ENCODE measurements around the gene PRICKLE4.

PRICKLE4 gene

DNA sequence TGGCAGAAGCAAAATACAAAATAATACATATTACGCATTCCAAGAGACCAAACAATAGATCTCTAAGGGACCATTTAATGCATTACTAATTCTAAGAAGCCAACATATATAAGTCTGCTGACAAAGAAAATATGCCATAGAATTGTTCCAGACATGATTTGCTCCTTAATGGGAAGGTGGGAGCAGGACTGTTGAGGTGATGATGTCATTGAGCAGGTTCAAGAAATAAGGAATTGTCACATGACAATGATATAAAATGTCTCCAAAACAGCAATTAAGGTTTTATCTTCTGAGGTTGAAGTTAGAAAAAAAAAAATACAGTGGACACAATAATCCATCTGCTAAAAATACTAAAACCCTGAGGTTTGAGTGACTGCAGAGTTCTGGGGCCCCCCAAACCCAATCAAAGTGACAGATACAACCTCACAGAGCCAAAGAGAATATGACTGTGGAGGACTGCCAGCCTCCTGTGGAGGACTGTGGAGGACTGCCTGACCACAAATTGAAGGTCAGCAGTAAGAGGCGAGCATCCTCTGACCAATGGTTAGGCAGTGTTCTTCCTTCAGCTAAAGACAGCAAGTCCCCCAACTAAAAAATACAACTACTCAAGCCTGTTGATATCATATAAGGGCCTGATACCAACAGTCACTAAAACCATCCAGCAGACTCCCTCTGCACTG lies 45.9 kb downstream of the PRICKLE4 start:
- Histone ChIP-seq H3K36me3 (ENCODE audit: insufficient read depth, low read length) (peaks cover 11% of the 10 kb centered on the region), H3K27me3 (ENCODE audit: insufficient read depth, low read length) (no peaks in the 10 kb centered on the region), H3K4me1 (ENCODE audit: insufficient read depth, low read length) (no peaks in the 10 kb centered on the region), H3K9me3 (ENCODE audit: low read length) (no peaks in the 10 kb centered on the region), H3K4me3 (ENCODE audit: low read length) (no peak overlapping the region), H2AFZ (ENCODE audit: low read depth, low read length) (no peak overlapping the region)

DNA sequence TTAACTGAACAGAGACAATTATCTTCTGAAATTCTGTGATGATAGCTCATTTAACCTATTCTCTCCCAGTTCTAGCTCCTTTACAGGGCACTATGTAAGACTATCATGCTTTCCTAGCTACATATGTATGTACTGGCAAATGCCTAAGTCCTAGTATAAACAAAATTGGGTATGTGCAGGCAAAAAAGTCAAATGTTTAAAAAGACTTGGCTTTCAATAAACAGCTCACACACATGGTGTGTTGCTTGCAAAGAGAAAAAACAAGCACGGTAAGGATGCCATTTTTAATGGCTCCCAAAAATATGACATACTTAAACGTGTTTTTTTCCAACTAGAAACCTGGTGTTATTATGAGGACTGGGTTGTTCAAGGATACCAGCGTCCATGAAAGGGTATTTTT lies 51.7 kb downstream of the PRICKLE4 start:
- H3K4me1 ChIP-seq (ENCODE audit: insufficient read depth, low read length), result no peaks in the 10 kb centered on the region
- H3K9me3 ChIP-seq (ENCODE audit: low read length), result no peaks in the 10 kb centered on the region
- no peak overlapping the region for H3K4me3 ChIP-seq (ENCODE audit: low read length)
- H3K36me3 ChIP-seq (ENCODE audit: insufficient read depth, low read length), result peaks cover 3% of the 10 kb centered on the region
- no peaks in the 10 kb centered on the region for H3K27me3 ChIP-seq (ENCODE audit: insufficient read depth, low read length)
- H2AFZ ChIP-seq (ENCODE audit: low read depth, low read length), result no peak overlapping the region

DNA sequence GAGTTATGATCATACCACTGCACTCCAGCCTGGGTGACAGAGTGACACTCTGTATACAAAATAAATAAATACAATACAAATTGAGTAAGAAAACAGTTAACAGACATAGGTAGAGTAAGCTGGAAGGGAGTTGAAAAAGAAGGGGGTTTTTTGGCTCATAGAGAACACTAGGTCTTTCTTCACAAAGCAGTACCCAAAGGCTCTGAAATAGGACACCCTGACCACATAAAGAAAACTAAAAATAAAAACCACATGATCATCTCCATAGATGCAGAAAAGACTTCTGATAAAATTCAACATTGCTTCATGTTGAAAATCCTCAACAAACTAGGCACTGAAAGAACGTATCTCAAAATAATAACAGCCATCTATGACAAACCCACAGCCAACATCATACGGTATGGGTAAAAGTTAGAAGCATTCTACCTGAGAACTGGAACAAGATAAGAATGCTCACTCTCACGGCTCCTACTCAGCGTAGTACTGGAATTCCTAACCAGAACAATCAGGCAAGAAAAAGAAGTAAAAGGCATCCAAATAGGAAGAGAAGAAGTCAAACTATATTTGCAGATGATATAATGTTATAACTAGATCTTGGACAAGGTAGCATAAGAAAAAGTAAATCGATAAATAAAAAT lies 55.6 kb downstream of the PRICKLE4 start:
- H3K9me3 ChIP-seq (ENCODE audit: low read length), result no peaks in the 10 kb centered on the region
- no peaks in the 10 kb centered on the region for H3K4me1 ChIP-seq (ENCODE audit: insufficient read depth, low read length)
- H3K4me3 ChIP-seq (ENCODE audit: low read length), result no peak overlapping the region
- H3K36me3 ChIP-seq (ENCODE audit: insufficient read depth, low read length), result peaks cover 4% of the 10 kb centered on the region
- H2AFZ ChIP-seq (ENCODE audit: low read depth, low read length), result no peak overlapping the region
- no peaks in the 10 kb centered on the region for H3K27me3 ChIP-seq (ENCODE audit: insufficient read depth, low read length)

DNA sequence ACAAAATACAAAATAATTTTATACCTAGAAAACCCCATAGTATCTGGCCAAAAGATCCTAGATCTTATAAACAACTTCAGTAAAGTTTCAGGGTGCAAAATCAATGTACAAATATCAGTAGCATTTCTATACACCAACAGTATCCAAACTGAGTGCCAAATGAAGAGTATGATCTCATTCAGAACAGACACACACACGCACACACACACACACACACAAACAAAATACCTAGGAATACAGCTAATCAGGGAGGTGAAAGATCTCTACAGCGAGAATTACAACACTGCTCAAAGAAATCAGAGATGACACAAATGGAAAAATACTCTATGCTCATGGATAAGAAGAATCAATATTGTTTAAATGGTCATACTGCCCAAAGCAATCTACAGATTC lies 56.1 kb downstream of the PRICKLE4 start:
- no peak overlapping the region for H2AFZ ChIP-seq (ENCODE audit: low read depth, low read length)

More for the DNA sequence above, 56.1 kb downstream of the PRICKLE4 start:
- Histone ChIP-seq H3K4me1 (ENCODE audit: insufficient read depth, low read length) (no peaks in the 10 kb centered on the region), H3K4me3 (ENCODE audit: low read length) (no peak overlapping the region), H3K27me3 (ENCODE audit: insufficient read depth, low read length) (no peaks in the 10 kb centered on the region), H3K36me3 (ENCODE audit: insufficient read depth, low read length) (peaks cover 5% of the 10 kb centered on the region), H3K9me3 (ENCODE audit: low read length) (no peaks in the 10 kb centered on the region)
